ENCODE data around the gene AFF3. TPM values are rescaled to one million over a fixed set of nuclear protein-coding genes. Genes with fewer than 3 reads are reported as not detected.

AFF3 gene
- total RNA-seq, 1 experiment from 2014 or later = not detected

- intact Hi-C loops (cut with micrococcal nuclease; ENCODE audit: unreplicated experiment) = no loop called here
- DNase-seq = no peak
- Mint-ChIP-seq H3K4me3 (ENCODE audit: low read depth, unreplicated experiment) (no peak overlapping the region), H3K27me3 (ENCODE audit: unreplicated experiment) (peaks cover 33% of the 10 kb centered on the region), H3K36me3 (ENCODE audit: insufficient read depth, unreplicated experiment) (no peaks in the 10 kb centered on the region), H3K4me1 (ENCODE audit: low read depth, unreplicated experiment) (no peaks in the 10 kb centered on the region), H3K9me3 (ENCODE audit: low read depth, unreplicated experiment) (no peaks in the 10 kb centered on the region), H3K27ac (ENCODE audit: unreplicated experiment) (no peak overlapping the region)
- no peak for TF ChIP-seq CTCF (IDR thresholded peaks at IDR 0.05; ENCODE audit: unreplicated experiment)
- no TSS peak for BruUV-seq (replicated peaks)
- CTCF ChIA-PET = no interaction called here
Observed at GRCh38 chr2:99784946-99785345, 357.4 kb downstream of the AFF3 start.

GRCh38 chr2:99784282-99784681 lies 358.1 kb downstream of the AFF3 start:
- H3K4me3 Mint-ChIP-seq (ENCODE audit: low read depth, unreplicated experiment) = no peak overlapping the region
- no peaks in the 10 kb centered on the region for H3K36me3 Mint-ChIP-seq (ENCODE audit: insufficient read depth, unreplicated experiment)
- intact Hi-C loops (cut with micrococcal nuclease; ENCODE audit: unreplicated experiment) = no loop called here
- no peak for TF ChIP-seq CTCF (IDR thresholded peaks at IDR 0.05; ENCODE audit: unreplicated experiment)
- no peak for DNase-seq
- H3K27ac Mint-ChIP-seq (ENCODE audit: unreplicated experiment) = no peak overlapping the region
- CTCF ChIA-PET = no interaction called here
- no peaks in the 10 kb centered on the region for H3K9me3 Mint-ChIP-seq (ENCODE audit: low read depth, unreplicated experiment)
- no TSS peak for BruUV-seq (replicated peaks)
- H3K4me1 Mint-ChIP-seq (ENCODE audit: low read depth, unreplicated experiment) = no peaks in the 10 kb centered on the region
- H3K27me3 Mint-ChIP-seq (ENCODE audit: unreplicated experiment) = peaks cover 40% of the 10 kb centered on the region

- H3K27ac Mint-ChIP-seq (ENCODE audit: unreplicated experiment) = no peak overlapping the region
- H3K4me3 Mint-ChIP-seq (ENCODE audit: low read depth, unreplicated experiment) = no peak overlapping the region
Observed at GRCh38 chr2:99780276-99780675, 362.1 kb downstream of the AFF3 start.

GRCh38 chr2:99779276-99779675 lies 363.1 kb downstream of the AFF3 start:
- H3K4me1 Mint-ChIP-seq (ENCODE audit: low read depth, unreplicated experiment) = no peaks in the 10 kb centered on the region
- no peak overlapping the region for H3K27ac Mint-ChIP-seq (ENCODE audit: unreplicated experiment)
- no peak for DNase-seq
- intact Hi-C loops (cut with micrococcal nuclease; ENCODE audit: unreplicated experiment) = no loop called here
- BruUV-seq (replicated peaks) = no TSS peak
- peaks cover 10% of the 10 kb centered on the region for H3K9me3 Mint-ChIP-seq (ENCODE audit: low read depth, unreplicated experiment)
- peaks cover 85% of the 10 kb centered on the region for H3K27me3 Mint-ChIP-seq (ENCODE audit: unreplicated experiment)
- CTCF ChIA-PET = no interaction called here
- no peaks in the 10 kb centered on the region for H3K36me3 Mint-ChIP-seq (ENCODE audit: insufficient read depth, unreplicated experiment)
- no peak for TF ChIP-seq CTCF (IDR thresholded peaks at IDR 0.05; ENCODE audit: unreplicated experiment)
- H3K4me3 Mint-ChIP-seq (ENCODE audit: low read depth, unreplicated experiment) = no peak overlapping the region

More at GRCh38 chr2:99780276-99780675, 362.1 kb downstream of the AFF3 start:
- intact Hi-C loops (cut with micrococcal nuclease; ENCODE audit: unreplicated experiment) = no loop called here
- CTCF ChIA-PET = interaction anchor here (0.6 kb wide), 1 partner anchor 30 kb away, joined by 5 read pairs; no protein-coding TSS in a partner anchor
- no peaks in the 10 kb centered on the region for H3K4me1 Mint-ChIP-seq (ENCODE audit: low read depth, unreplicated experiment)
- DNase-seq = no peak
- H3K9me3 Mint-ChIP-seq (ENCODE audit: low read depth, unreplicated experiment) = peaks cover 7% of the 10 kb centered on the region
- H3K36me3 Mint-ChIP-seq (ENCODE audit: insufficient read depth, unreplicated experiment) = no peaks in the 10 kb centered on the region
- BruUV-seq (replicated peaks) = no TSS peak
- H3K27me3 Mint-ChIP-seq (ENCODE audit: unreplicated experiment) = peaks cover 80% of the 10 kb centered on the region
- TF ChIP-seq CTCF (IDR thresholded peaks at IDR 0.05; ENCODE audit: unreplicated experiment) = no peak

All from Calu3 (cell line).